ENCODE results near the gene SSNA1.
A peak's percentile ranks its signal among the peaks of the same experiment; 100 is the strongest.

The SSNA1 gene

GRCh38 chr9:137182836-137183235 is 5.6 kb upstream of the SSNA1 start:
- Histone ChIP-seq H3K27ac (no peak overlapping the region), H3K4me3 (no peak overlapping the region)
- no peak for DNase-seq (ENCODE audit: low spot score)
- TF ChIP-seq CTCF (IDR thresholded peaks at IDR 0.05): no peak

- no peak overlapping the region for H3K4me3 ChIP-seq
- H3K27ac ChIP-seq: no peak overlapping the region
- no peak for TF ChIP-seq CTCF (IDR thresholded peaks at IDR 0.05)
- DNase-seq (ENCODE audit: low spot score): no peak
Observed at GRCh38 chr9:137183980-137184595, 4.4 kb upstream of the SSNA1 start.

DNA sequence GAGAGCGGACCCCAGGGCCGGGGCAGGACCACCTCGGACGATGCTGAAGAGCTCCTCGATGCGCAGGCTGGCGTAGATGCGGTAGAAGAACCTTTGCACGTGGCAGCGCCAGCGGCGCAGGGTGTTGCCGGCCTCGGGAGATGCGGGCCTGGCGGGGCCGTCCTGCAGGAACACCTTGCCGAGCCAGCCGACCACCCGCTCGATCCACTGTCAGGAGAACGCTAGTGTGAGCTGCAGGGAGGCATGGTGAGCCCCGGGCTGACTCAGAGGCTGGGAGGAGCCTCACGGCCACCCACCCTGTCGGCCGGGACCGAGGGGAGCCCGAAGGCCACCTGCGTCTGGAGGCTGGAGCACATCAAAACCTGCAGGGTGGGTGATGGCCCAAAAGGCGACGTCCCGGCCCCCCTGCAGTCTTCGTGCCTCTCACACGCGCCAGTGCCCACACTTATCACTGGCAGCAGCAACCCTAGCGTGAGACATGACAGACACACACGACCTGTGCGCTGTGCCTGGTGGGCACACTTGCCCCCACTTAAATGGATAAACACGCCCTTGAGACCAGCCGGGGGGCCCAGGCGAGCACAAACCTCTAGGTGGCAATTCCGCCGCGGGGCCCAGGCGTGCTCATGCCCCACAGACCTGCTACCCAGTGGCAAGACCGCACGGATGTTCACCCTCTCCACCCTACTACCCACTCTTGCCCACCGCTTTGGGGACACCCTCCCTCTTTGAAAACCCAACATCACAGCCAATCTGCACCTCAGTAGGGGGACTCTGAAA is 3.4 kb upstream of the SSNA1 start:
- no peak for TF ChIP-seq CTCF (IDR thresholded peaks at IDR 0.05)
- Histone ChIP-seq H3K4me3 (no peak overlapping the region), H3K27ac (no peak overlapping the region)
- no peak for DNase-seq (ENCODE audit: low spot score)

DNA sequence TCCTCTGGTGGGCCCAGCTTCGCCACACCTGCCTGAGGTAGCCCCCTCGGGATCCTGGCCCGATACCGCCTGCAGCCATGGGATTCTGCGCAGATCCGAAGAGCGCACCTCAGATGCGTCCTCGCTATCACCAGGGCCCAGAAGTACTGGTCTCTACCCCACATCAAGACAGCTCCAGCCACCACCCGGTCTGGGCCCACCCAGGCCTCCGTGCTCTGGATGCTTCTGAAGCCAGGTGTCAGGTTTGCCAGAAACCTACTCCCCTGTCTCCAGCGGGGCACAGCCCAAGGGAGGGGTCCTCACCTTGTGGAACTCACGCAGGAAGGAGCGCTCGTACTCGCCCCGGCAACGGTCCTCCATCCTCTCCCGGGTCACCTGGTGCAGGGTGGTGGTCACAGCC is 2.6 kb upstream of the SSNA1 start:
- no peak overlapping the region for H3K4me3 ChIP-seq
- no peak for DNase-seq (ENCODE audit: low spot score)
- no peak for TF ChIP-seq CTCF (IDR thresholded peaks at IDR 0.05)
- no peak overlapping the region for H3K27ac ChIP-seq

DNA sequence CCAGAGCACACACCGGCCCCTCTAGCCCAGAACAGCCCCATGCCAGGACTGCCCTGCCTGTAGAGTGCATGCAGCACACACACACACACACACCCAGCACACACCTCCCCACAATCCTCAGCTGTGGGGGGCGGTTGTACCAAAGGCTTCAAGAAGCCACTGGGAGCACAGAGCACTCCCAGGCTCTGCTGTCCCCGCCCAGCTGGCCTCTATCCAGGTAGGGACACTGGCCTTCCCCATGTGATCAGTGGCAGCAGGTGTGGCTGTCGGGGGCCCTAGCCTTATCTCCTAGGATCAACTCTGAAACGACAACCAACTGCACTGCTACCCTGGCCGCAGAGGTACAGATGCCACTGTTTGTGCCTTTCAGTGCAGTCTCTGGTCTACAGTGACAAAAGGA is 2.1 kb upstream of the SSNA1 start:
- Histone ChIP-seq H3K27ac (no peak overlapping the region), H3K4me3 (peak overlapping the region; percentile 93)
- TF ChIP-seq CTCF (IDR thresholded peaks at IDR 0.05): no peak
- DNase-seq (ENCODE audit: low spot score): no peak

DNA sequence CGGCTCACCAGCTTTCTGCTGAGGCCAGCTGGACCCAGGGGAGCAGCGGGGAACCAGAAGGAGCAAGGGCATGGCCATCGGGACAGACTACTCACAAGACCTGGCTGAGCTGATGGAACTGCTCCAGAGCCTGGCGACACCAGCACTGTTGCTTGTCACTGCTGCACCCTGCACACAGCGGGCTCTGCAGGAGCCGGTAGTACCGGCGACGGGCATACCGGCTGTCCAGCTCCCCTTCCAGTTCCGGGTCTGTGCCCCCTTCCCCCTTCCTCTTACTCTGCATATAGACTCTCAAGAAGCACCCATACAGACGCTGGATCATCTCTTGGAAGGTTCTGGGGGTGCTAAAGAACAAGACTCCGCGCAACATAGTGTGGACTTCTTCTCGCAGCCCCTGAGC is 1.1 kb upstream of the SSNA1 start:
- no peak for TF ChIP-seq CTCF (IDR thresholded peaks at IDR 0.05)
- Histone ChIP-seq H3K27ac (no peak overlapping the region), H3K4me3 (peak overlapping the region; percentile 93)
- DNase-seq (ENCODE audit: low spot score): no peak

- no peak for DNase-seq (ENCODE audit: low spot score)
- Histone ChIP-seq H3K4me3 (peak overlapping the region; percentile 93), H3K27ac (peak overlapping the region; percentile 83 to 98)
- TF ChIP-seq CTCF (IDR thresholded peaks at IDR 0.05): no peak
Observed at GRCh38 chr9:137188086-137188489, 388 bp upstream of the SSNA1 start.

Measured in coronary artery (tissue), 2 donors.